Vagina (tissue), 2 donors: Measurements from ENCODE around the gene PPAN. TPM values are rescaled to one million over a fixed set of nuclear protein-coding genes. Genes with fewer than 3 reads are reported as not detected.

Source experiments
- DNase-seq, 2 donors: peaks; one replicate each; pipeline ENCODE4 v3.0.0-alpha.2; 2017; ENCODE audit errors: extremely low spot score in 2 of 2
- H3K27ac ChIP-seq: fragments of 200-600 bp; sonication (generic); one replicate; pipeline ENCODE4 v1.5.1; 2019
- H3K27me3 ChIP-seq: fragments of 200-600 bp; sonication (generic); one replicate; pipeline ENCODE4 v1.5.1; 2019
- H3K36me3 ChIP-seq, 2 donors: fragments of 200-600 bp; sonication (generic); one replicate each; pipeline ENCODE4 v1.5.1; 2017 to 2019
- H3K4me1 ChIP-seq: fragments of 200-600 bp; sonication (generic); one replicate; pipeline ENCODE4 v1.5.1; 2019
- H3K4me3 ChIP-seq, 2 donors: fragments of 200-600 bp; sonication (generic); 1 replicate in 1 of 2; 2 replicates in 1 of 2; pipeline ENCODE4 v1.5.1; 2016 to 2019
- H3K9me3 ChIP-seq: fragments of 200-600 bp; sonication (generic); one replicate; pipeline ENCODE4 v1.5.1; 2019
- POLR2A ChIP-seq, 2 donors: fragments of 450-650 bp; IDR thresholded peaks; one replicate each; pipeline ENCODE4 v1.6.1; 2017; ENCODE audit warnings: antibody characterized with exemption in 2 of 2, mild to moderate bottlenecking in 2 of 2, moderate library complexity in 2 of 2
- POLR2AphosphoS5 ChIP-seq, 2 donors: sonication (generic); formaldehyde crosslinking; IDR thresholded peaks; one replicate each; pipeline ENCODE4 v1.9.0; 2017; ENCODE audit warnings: antibody characterized with exemption in 2 of 2, mild to moderate bottlenecking in 2 of 2, low read depth in 1 of 2; ENCODE audit not compliant: insufficient read depth in 1 of 2
- intact Hi-C: fragments of 100-400 bp; cut with DNase I; formaldehyde crosslinking; loops from one replicate; pipeline ENCODE4 v1.15.1; 2023
- small RNA-seq: library from RNA; depleted of rRNA; stranded (forward); fragments of <200 nt; gene quantifications from one replicate; pipeline ENCODE3, GENCODE V24; 2016
- total RNA-seq: library from RNA; depleted of rRNA; stranded (reverse); fragments of >200 nt; gene quantifications from one replicate; pipeline ENCODE4 v1.2.3, GENCODE V29; 2016
- TF ChIP-seq, protein P1 (sequence below), 3 experiments: fragments of 450-650 bp in 2 of 3; fragments of 200-600 bp in 1 of 3; sonication (generic) in 1 of 3; IDR thresholded peaks; one replicate each; pipeline ENCODE4 v1.5.1; 2017 to 2019; ENCODE audit warnings: antibody characterized with exemption in 3 of 3, mild to moderate bottlenecking in 2 of 3, moderate library complexity in 2 of 3

The PPAN gene
- total RNA-seq, 1 donor from 2014 or later, result 55.2 TPM

DNA sequence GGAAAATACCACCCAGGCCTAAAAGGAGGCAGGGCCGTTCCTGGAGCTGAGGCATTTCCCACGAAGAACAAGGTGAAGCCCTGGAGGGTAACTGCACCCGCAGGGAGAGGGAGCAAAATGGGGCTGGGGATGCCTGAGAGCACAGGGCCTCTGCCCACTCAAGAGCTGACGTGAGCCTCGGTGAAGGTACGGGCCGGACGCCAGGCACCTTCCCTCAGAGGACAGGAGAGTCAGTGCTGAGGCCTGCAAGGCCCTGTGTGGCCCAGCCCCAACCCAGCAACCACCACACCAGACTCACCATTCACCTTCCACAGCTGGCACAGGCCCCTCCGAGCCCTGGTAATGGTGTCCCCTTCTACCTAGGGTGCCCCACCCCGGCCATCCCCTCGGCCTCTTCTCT is 52.3 kb downstream of the PPAN start:
- no peak for DNase-seq
- no peaks in the 10 kb centered on the region for H3K9me3 ChIP-seq
- peaks cover 2 to 89% of the 10 kb centered on the region in 2 donors for H3K36me3 ChIP-seq
- intact Hi-C loops, result no loop called here
- TF ChIP-seq POLR2A (IDR thresholded peaks at IDR 0.05), result no peak
- TF ChIP-seq POLR2AphosphoS5 (IDR thresholded peaks at IDR 0.05; ENCODE audit: insufficient read depth in 1 of 2, low read depth in 1 of 2), result no peak
- TF ChIP-seq, protein P1, sequence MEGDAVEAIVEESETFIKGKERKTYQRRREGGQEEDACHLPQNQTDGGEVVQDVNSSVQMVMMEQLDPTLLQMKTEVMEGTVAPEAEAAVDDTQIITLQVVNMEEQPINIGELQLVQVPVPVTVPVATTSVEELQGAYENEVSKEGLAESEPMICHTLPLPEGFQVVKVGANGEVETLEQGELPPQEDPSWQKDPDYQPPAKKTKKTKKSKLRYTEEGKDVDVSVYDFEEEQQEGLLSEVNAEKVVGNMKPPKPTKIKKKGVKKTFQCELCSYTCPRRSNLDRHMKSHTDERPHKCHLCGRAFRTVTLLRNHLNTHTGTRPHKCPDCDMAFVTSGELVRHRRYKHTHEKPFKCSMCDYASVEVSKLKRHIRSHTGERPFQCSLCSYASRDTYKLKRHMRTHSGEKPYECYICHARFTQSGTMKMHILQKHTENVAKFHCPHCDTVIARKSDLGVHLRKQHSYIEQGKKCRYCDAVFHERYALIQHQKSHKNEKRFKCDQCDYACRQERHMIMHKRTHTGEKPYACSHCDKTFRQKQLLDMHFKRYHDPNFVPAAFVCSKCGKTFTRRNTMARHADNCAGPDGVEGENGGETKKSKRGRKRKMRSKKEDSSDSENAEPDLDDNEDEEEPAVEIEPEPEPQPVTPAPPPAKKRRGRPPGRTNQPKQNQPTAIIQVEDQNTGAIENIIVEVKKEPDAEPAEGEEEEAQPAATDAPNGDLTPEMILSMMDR (IDR thresholded peaks at IDR 0.05), result no peak
- no peak overlapping the region for H3K4me3 ChIP-seq
- H3K27ac ChIP-seq, result no peak overlapping the region
- H3K27me3 ChIP-seq, result no peaks in the 10 kb centered on the region
- H3K4me1 ChIP-seq, result no peaks in the 10 kb centered on the region

DNA sequence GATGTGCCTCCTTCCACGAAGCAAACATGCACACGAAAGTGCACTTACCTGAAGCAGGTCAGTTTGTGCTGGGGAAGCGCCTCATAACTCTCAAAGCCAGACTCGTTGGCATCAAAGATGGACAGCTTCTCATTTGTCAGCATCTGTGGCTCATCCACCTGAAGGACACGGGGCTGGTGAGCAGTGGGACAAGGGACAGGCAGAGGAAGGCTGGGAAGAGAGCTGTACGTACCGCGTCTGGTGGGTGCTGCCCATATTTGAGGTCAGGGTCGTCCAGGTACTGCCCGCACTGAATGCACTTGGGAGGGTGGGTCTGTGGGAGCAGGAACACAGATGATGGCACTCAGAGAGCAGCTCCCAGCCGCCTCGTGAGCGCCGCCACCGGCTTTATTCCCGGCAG is 53.4 kb downstream of the PPAN start:
- H3K4me1 ChIP-seq, result no peaks in the 10 kb centered on the region
- H3K27ac ChIP-seq, result no peak overlapping the region
- intact Hi-C loops, result no loop called here
- no peak overlapping the region for H3K4me3 ChIP-seq
- TF ChIP-seq POLR2A (IDR thresholded peaks at IDR 0.05) (no peak), POLR2AphosphoS5 (IDR thresholded peaks at IDR 0.05; ENCODE audit: insufficient read depth in 1 of 2, low read depth in 1 of 2) (no peak)
- TF ChIP-seq, protein P1 (IDR thresholded peaks at IDR 0.05), result no peak
- no peaks in the 10 kb centered on the region for H3K27me3 ChIP-seq
- H3K36me3 ChIP-seq, result peaks cover 2 to 83% of the 10 kb centered on the region in 2 donors
- no peaks in the 10 kb centered on the region for H3K9me3 ChIP-seq
- DNase-seq, result no peak

Small RNAs within 50 kb of the gene (small RNA-seq; reads per million reads assigned to genes)
- gene SNORD105, result 65.4 reads per million, percentile 97 among the genes with 10 or more reads in this experiment
- gene SNORD105B, result 4,133 reads per million, percentile 100 among the genes with 10 or more reads in this experiment

Other genes with a start within 250 kb of the PPAN start
- gene OLFM2, start 169.8 kb upstream of the PPAN start, total RNA-seq, result 13.8 TPM
- gene COL5A3, start 95.9 kb upstream of the PPAN start, total RNA-seq, result 13.3 TPM
- gene RDH8, start 92.9 kb upstream of the PPAN start, total RNA-seq, result not detected
- 46.9 TPM for gene SHFL, start 20.0 kb upstream of the PPAN start, total RNA-seq
- not detected for gene ANGPTL6, start 3.7 kb upstream of the PPAN start, total RNA-seq
- gene P2RY11, start 5.3 kb downstream of the PPAN start, total RNA-seq, result 9.1 TPM
- 249 TPM for gene EIF3G, start 13.5 kb downstream of the PPAN start, total RNA-seq
- gene DNMT1, start 88.6 kb downstream of the PPAN start, total RNA-seq, result 36.8 TPM
- 28.2 TPM for gene S1PR2, start 125.0 kb downstream of the PPAN start, total RNA-seq
- 55.0 TPM for gene MRPL4, start 145.9 kb downstream of the PPAN start, total RNA-seq
- 22.3 TPM for gene ICAM1, start 164.8 kb downstream of the PPAN start, total RNA-seq
- not detected for gene ICAM4, start 180.6 kb downstream of the PPAN start, total RNA-seq
- 2.0 TPM for gene ICAM5, start 183.6 kb downstream of the PPAN start, total RNA-seq
- gene ZGLP1, start 203.5 kb downstream of the PPAN start, total RNA-seq, result 5.2 TPM
- 25.0 TPM for gene FDX2, start 209.7 kb downstream of the PPAN start, total RNA-seq
- 25.5 TPM for gene RAVER1, start 227.2 kb downstream of the PPAN start, total RNA-seq
- 7.9 TPM for gene ICAM3, start 233.3 kb downstream of the PPAN start, total RNA-seq